Measurements from ENCODE around the gene BCAS3. TPM values are rescaled to one million over a fixed set of nuclear protein-coding genes. Genes with fewer than 3 reads are reported as not detected.

The BCAS3 gene
- total and polyA plus RNA-seq, 4 donors, result 5.8 to 24.6 (median 10.1) TPM

GRCh38 chr17:61371179-61371578 lies 693.5 kb downstream of the BCAS3 start:
- H3K4me3 ChIP-seq (ENCODE audit: low read depth in 1 of 3, low read length in 3 of 3), result no peak overlapping the region
- H3K9ac ChIP-seq (ENCODE audit: low read depth in 1 of 2, low read length in 2 of 2), result no peak overlapping the region
- H3K27ac ChIP-seq (ENCODE audit: low read depth in 1 of 2, low read length in 2 of 2), result no peak overlapping the region
- TF ChIP-seq FOXA2 (IDR thresholded peaks at IDR 0.05), result no peak
- no peak for TF ChIP-seq CTCF (IDR thresholded peaks at IDR 0.05; ENCODE audit: low read depth, low read length, missing input control)
- TF ChIP-seq YY1 (IDR thresholded peaks at IDR 0.05), result no peak
- H3K4me1 ChIP-seq (ENCODE audit: control insufficient read depth in 4 of 4, insufficient read depth in 4 of 4, low read length in 3 of 4), result no peaks in the 10 kb centered on the region
- no peak for DNase-seq (ENCODE audit: low spot score)
- H3K36me3 ChIP-seq (ENCODE audit: control insufficient read depth in 4 of 4, insufficient read depth in 3 of 4, low read depth in 1 of 4, low read length in 3 of 4), result no peaks in the 10 kb centered on the region
- no peaks in the 10 kb centered on the region for H3K27me3 ChIP-seq (ENCODE audit: control insufficient read depth in 4 of 4, insufficient read depth in 4 of 4, low read length in 3 of 4)
- no peaks in the 10 kb centered on the region for H3K9me3 ChIP-seq (ENCODE audit: control insufficient read depth in 4 of 4, low read length in 3 of 4)
- WGBS, result 99% methylated on average over 1 of the region's 1 CpG

- WGBS, result 97% methylated on average over 8 of the region's 8 CpGs
- Histone ChIP-seq H3K9ac (ENCODE audit: low read depth in 1 of 2, low read length in 2 of 2) (no peak overlapping the region), H3K9me3 (ENCODE audit: control insufficient read depth in 4 of 4, low read length in 3 of 4) (no peaks in the 10 kb centered on the region), H3K27ac (ENCODE audit: low read depth in 1 of 2, low read length in 2 of 2) (no peak overlapping the region), H3K4me1 (ENCODE audit: control insufficient read depth in 4 of 4, insufficient read depth in 4 of 4, low read length in 3 of 4) (no peaks in the 10 kb centered on the region), H3K27me3 (ENCODE audit: control insufficient read depth in 4 of 4, insufficient read depth in 4 of 4, low read length in 3 of 4) (no peaks in the 10 kb centered on the region), H3K4me3 (ENCODE audit: low read depth in 1 of 3, low read length in 3 of 3) (no peak overlapping the region), H3K36me3 (ENCODE audit: control insufficient read depth in 4 of 4, insufficient read depth in 3 of 4, low read depth in 1 of 4, low read length in 3 of 4) (no peaks in the 10 kb centered on the region)
- no peak for DNase-seq (ENCODE audit: low spot score)
- TF ChIP-seq CTCF (IDR thresholded peaks at IDR 0.05; ENCODE audit: low read depth, low read length, missing input control) (no peak), ATF3 (IDR thresholded peaks at IDR 0.05) (no peak), JUND (IDR thresholded peaks at IDR 0.05) (no peak), RAD21 (IDR thresholded peaks at IDR 0.05) (no peak), FOXA1 (IDR thresholded peaks at IDR 0.05) (no peak), HNF4G (IDR thresholded peaks at IDR 0.05) (no peak), EGR1 (IDR thresholded peaks at IDR 0.05; ENCODE audit: low read depth in 2 of 2) (no peak), NR2F2 (IDR thresholded peaks at IDR 0.05) (no peak), FOXA2 (IDR thresholded peaks at IDR 0.05) (no peak), HNF4A (conservative IDR thresholded peaks at IDR 0.05) (no peak), RXRA (IDR thresholded peaks at IDR 0.05) (no peak), MAX (IDR thresholded peaks at IDR 0.05) (no peak)
- TF ChIP-seq, protein P1, sequence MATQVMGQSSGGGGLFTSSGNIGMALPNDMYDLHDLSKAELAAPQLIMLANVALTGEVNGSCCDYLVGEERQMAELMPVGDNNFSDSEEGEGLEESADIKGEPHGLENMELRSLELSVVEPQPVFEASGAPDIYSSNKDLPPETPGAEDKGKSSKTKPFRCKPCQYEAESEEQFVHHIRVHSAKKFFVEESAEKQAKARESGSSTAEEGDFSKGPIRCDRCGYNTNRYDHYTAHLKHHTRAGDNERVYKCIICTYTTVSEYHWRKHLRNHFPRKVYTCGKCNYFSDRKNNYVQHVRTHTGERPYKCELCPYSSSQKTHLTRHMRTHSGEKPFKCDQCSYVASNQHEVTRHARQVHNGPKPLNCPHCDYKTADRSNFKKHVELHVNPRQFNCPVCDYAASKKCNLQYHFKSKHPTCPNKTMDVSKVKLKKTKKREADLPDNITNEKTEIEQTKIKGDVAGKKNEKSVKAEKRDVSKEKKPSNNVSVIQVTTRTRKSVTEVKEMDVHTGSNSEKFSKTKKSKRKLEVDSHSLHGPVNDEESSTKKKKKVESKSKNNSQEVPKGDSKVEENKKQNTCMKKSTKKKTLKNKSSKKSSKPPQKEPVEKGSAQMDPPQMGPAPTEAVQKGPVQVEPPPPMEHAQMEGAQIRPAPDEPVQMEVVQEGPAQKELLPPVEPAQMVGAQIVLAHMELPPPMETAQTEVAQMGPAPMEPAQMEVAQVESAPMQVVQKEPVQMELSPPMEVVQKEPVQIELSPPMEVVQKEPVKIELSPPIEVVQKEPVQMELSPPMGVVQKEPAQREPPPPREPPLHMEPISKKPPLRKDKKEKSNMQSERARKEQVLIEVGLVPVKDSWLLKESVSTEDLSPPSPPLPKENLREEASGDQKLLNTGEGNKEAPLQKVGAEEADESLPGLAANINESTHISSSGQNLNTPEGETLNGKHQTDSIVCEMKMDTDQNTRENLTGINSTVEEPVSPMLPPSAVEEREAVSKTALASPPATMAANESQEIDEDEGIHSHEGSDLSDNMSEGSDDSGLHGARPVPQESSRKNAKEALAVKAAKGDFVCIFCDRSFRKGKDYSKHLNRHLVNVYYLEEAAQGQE (IDR thresholded peaks at IDR 0.05), result no peak
These were observed 694.0 kb downstream of the BCAS3 start for GRCh38 chr17:61371606-61372005.
